ENCODE results near the gene CSF3R.
A peak's percentile ranks its signal among the peaks of the same experiment; 100 is the strongest.
"Not testable (repeated sequence)": the region's sequence is repeated elsewhere in the genome, so short reads cannot be mapped to it uniquely, and the experiment has no call there.

The CSF3R gene

DNA sequence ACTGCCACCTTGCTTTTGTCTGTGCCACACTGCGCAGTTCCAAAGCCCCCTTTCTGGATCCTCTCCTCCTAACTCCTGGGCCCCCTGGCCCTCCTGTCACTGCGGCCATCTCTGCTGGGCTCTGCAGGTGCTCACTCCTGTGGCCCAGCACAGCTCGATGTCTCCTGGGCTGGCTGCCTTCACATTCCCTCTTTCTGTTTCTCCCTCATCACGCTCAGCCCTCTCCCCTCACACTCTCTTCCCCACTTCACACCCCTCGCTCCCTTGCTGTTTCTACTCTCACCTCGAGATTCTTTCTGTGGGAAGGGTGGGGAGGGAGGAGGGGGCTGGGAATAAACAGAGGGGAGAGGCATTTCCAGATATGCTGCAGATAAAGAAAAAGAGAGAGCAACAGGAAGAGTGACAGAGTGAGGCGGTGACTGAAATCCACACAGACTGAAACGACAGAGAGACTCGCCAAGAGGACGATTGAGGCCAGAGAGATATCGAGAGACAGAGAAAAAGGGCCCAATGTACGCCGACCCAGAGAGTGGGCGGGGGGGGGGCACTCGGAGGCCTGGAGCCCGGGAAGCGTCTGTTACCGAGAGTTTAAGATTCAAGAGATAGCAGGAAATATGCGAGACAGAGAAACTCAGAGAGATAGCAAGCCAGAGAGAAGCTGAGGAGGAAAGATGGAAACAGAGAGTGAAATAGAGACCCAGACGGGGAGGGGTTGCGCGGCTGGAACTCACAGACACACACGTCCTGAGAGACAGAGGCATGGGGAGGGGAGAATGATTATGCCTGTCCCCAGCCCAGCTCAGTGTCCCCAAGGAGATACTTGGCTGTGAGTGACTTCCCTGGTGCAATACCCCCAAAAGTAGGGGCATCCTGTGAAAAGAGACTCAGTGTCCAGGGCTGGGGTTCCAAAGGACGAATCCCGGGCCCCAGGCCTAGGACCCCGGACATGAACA, 666 bp downstream of the CSF3R start:
- DNase-seq (ENCODE audit: low spot score), result no peak

GRCh38 chr1:36481091-36481490, 1.6 kb downstream of the CSF3R start:
- DNase-seq (ENCODE audit: low spot score), result no peak

- DNase-seq (ENCODE audit: low spot score), result no peak
Observed at GRCh38 chr1:36480161-36480560, 2.6 kb downstream of the CSF3R start.

GRCh38 chr1:36479505-36480051, 3.1 kb downstream of the CSF3R start:
- DNase-seq (ENCODE audit: low spot score), result no peak

DNA sequence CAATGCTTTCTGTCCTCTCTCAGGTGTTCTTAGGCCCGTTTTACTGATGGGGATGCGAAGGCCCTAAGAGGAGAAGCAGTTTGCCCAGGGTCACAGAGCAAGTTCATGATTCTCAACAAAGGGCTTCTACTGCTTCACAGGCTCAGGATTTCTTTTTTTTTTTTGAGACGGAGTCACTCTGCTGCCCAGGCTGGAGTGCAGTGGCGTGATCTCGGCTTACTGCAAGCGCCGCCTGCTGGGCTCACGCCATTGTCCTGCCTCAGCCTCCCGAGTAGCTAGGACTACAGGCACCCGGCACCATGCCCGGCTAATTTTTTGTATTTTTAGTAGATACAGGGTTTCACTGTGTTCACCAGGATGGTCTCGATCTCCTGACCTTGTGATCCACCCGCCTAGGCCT, 5.1 kb downstream of the CSF3R start:
- DNase-seq (ENCODE audit: low spot score), result not testable (repeated sequence)

GRCh38 chr1:36476945-36477344, 5.8 kb downstream of the CSF3R start:
- no peak for DNase-seq (ENCODE audit: low spot score)

GRCh38 chr1:36475910-36476604, 6.7 kb downstream of the CSF3R start:
- DNase-seq (ENCODE audit: low spot score), result no peak

DNA sequence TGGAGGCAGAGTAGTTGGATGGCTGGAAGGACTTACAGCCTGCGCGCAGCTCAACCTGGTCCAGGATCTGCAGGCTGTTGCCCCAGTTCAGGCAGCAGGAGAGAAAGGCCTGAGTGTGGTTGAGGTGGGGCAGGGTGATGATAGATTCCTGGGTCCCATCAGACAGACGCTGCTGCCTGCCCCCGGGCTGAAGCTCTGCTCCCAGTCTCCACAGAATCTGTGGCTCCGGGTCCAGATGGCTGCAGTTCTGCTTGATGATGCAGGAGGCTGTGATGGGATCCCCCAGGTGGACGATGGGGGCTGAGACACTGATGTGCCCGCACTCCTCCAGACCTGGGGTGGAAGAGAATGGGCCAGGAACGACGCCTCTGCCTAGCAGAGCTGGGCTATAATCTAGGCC, 7.4 kb downstream of the CSF3R start:
- no peak for DNase-seq (ENCODE audit: low spot score)

- DNase-seq (ENCODE audit: low spot score), result no peak
Observed at GRCh38 chr1:36472656-36473055, 10.1 kb downstream of the CSF3R start.

DNA sequence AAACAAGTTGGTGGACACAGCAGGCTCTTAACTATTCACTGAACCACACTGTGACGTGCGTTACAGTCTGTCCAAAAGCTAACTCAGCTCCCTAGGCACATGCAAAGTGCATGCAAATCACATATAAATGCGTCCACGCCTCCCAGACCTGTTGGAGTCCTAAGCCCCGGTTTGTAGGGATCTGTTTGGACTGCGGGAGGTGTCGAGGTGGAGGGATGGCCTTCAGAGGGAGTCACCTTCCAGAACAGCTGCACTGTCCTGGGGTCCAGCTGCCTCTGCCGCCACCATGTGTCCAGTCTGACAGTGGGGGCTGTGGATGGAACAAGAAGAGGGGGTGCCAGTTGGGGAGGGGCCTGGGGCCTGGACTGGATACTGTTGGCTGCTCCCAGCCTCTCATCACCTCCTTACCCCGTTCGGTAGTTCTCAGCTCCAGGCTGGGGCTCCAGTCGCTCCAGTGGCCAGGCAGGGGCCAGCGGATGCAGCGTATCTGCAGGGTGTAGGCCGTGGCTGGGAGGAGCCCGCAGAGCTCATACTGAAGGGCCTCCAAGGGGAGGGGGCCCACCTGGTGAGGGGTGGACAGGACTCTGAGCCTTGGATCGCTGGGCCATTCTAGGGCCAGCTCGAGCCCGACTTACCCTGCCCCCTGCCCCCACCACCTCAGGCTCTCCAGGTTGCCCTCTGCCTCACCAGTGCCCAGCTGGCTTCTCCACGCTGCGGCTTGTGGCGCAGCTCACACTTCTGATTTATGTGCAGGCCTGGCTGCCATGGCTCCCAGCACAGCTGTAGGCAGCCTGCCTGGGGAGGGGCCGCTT, 10.7 kb downstream of the CSF3R start:
- DNase-seq (ENCODE audit: low spot score), result no peak

GRCh38 chr1:36469163-36469562, 13.6 kb downstream of the CSF3R start:
- no peak for DNase-seq (ENCODE audit: low spot score)

DNA sequence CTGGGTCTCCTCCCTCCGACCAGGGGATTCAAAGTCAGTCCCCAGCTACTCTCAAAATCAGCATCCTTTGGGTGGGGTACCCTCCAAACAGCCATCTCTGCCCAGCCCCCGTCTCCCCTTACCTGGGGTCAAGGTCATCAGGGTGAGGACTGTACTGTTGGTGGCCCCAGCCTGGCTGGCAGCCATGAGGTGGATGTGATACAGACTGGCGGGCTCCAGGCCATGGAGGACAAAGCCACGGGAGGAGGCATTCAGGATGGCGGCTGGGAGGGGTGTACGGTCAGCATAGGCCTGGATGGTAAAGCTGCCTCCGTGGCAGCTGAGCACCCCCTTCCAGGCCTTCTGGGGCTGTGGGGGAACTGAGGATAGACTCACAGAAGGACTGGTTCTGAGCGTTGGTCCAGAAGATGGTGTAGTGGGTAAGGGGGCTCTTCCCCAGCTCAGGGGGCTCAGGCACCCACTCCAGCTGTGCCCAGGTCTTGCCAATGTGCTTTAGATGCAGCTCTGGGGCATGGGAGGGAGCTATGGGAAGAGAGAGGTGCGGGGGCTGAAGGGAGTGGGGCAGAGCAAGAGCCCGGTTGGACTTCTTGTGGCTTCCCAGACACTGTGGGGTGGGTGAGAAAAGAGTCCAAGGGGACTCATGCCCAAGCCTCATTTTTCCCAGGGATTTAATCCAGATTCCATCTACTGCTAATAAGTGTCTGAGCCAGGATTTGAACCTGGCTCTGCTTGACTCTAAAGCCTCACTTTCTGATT, 14.8 kb downstream of the CSF3R start:
- no peak for DNase-seq (ENCODE audit: low spot score)

DNA sequence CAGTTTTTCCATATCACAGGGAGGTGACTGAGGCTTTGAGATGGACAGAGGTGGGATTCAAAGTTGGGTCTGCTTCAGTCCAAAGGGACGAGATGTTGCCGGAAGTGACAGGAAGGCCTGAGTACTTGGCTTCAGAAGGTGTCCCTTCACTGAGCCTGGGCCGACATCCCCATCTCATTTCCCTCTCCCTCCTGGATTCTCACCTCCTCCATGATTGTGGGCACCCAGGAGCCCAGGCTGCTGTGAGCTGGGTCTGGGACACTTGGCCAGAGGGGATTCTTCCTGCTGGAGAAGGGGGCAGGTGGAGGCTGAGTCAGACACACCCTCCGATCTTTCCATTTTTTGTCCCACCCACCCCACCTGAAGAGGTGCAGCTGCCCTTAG, 15.7 kb downstream of the CSF3R start:
- no peak for DNase-seq (ENCODE audit: low spot score)

- no peak for DNase-seq (ENCODE audit: low spot score)
Observed at GRCh38 chr1:36466370-36467026, 16.2 kb downstream of the CSF3R start.

DNA sequence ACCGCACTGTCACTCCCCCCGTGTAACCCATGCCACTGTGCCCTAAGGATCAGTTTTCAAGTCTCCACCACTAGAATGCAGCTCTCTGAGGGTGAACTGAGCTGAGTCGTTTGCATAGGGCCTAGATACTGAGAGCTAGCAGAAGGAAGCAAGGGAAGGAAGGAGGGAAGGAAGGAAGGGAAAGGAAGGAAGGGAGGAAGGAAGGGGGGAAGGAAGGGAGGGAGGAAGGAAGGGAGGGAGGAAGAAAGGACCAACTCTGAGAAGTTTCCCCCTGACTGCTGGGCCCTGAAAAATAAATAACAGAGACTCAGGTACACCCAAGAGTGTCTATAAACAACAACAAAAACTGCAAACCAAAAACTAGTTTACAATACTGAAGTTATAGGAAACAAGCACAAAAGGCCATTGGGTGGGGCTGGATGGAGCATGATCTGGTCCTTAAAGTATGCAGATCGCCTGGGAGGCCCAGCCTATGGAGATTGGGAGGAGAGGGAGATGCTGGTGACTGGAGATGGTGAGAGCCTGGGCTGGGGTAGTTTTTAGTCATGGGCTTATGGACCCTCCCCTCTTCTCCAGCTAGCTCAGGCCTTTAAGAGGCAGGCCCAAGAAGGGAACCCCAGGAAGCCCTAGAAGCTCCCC, 16.9 kb downstream of the CSF3R start:
- no peak for DNase-seq (ENCODE audit: low spot score)

- DNase-seq (ENCODE audit: low spot score), result no peak
Observed at GRCh38 chr1:36464605-36465393, 17.9 kb downstream of the CSF3R start.

DNA sequence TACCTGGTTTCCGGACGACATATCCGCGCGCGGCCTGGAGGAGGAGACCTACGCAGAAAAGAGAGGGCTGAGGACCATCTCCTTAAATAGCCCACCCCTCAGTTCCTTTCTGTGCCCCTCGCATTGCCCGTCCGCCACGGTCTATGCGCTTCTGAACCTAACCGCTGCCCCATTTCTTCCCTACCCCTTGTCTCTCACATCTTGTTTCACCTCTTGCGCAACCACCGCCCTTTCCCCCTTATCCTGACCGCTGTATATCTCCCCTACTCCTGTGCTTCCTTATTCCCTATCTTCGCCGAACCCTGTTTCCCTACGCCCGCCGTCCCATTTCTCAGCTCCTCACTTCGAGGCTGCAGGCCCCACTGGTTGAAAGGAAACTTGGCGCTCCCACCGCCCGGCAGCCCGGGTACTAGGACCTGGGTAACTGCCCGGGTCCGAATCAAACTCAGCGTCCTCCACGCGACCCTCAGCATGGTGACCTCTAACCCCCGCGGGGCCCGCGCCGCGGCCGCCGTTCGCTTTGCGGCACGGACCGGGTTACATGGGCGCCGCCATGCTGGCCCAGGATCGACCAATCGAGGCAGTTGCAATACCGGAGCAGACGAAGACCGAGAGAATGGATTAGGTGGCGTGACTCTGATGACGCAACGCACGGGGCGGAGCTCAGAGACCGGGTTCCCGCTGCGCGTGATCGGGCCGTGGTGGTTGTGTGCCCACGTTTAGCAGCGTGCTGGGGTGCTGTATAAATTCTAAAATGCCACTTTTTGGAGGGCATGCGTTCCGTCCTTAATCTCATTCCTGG, 18.7 kb downstream of the CSF3R start, which contains the start of gene MRPS15:
Gene MRPS15, minus strand, starts transcription at position 582 of the 802 bp plus-strand sequence. Its CDS starts 109 bp downstream, at position 473.
- DNase-seq (ENCODE audit: low spot score), result peak; percentile 92

- DNase-seq (ENCODE audit: low spot score), result no peak
Observed at GRCh38 chr1:36463463-36463802, 19.3 kb downstream of the CSF3R start.

GRCh38 chr1:36458910-36459309, 23.8 kb downstream of the CSF3R start:
- no peak for DNase-seq (ENCODE audit: low spot score)
